ENCODE results near the gene GIT1.
A peak's percentile ranks its signal among the peaks of the same experiment; 100 is the strongest.

The GIT1 gene

GRCh38 chr17:29575511-29576213 lies 13.8 kb downstream of the GIT1 start:
- H3K4me1 ChIP-seq (ENCODE audit: control insufficient read depth, insufficient read depth, low read length), result peaks cover 17% of the 10 kb centered on the region
- DNase-seq (ENCODE audit: low read depth), result no peak

GRCh38 chr17:29574732-29575510 lies 14.5 kb downstream of the GIT1 start:
- Histone ChIP-seq H3K9ac (ENCODE audit: low read length) (no peak overlapping the region), H3K27me3 (replicated peaks; ENCODE audit: control insufficient read depth, insufficient read depth, low read length) (no peaks in the 10 kb centered on the region), H3K4me3 (ENCODE audit: low read length) (no peak overlapping the region), H3K4me1 (ENCODE audit: control insufficient read depth, insufficient read depth, low read length) (peaks cover 20% of the 10 kb centered on the region), H3K9me3 (ENCODE audit: control insufficient read depth, low read length) (no peaks in the 10 kb centered on the region), H3K36me3 (ENCODE audit: control insufficient read depth, insufficient read depth, low read length, severe bottlenecking) (peaks cover 62% of the 10 kb centered on the region)
- DNase-seq (ENCODE audit: low read depth), result no peak

More at GRCh38 chr17:29575511-29576213, 13.8 kb downstream of the GIT1 start:
- Histone ChIP-seq H3K9me3 (ENCODE audit: control insufficient read depth, low read length) (no peaks in the 10 kb centered on the region), H3K9ac (ENCODE audit: low read length) (no peak overlapping the region), H3K4me3 (ENCODE audit: low read length) (no peak overlapping the region), H3K36me3 (ENCODE audit: control insufficient read depth, insufficient read depth, low read length, severe bottlenecking) (peaks cover 61% of the 10 kb centered on the region), H3K27me3 (replicated peaks; ENCODE audit: control insufficient read depth, insufficient read depth, low read length) (no peaks in the 10 kb centered on the region)

GRCh38 chr17:29573871-29574731 lies 15.3 kb downstream of the GIT1 start:
- no peaks in the 10 kb centered on the region for H3K9me3 ChIP-seq (ENCODE audit: control insufficient read depth, low read length)
- no peaks in the 10 kb centered on the region for H3K27me3 ChIP-seq (replicated peaks; ENCODE audit: control insufficient read depth, insufficient read depth, low read length)
- peaks cover 28% of the 10 kb centered on the region for H3K4me1 ChIP-seq (ENCODE audit: control insufficient read depth, insufficient read depth, low read length)
- H3K4me3 ChIP-seq (ENCODE audit: low read length), result no peak overlapping the region
- no peak overlapping the region for H3K9ac ChIP-seq (ENCODE audit: low read length)
- H3K36me3 ChIP-seq (ENCODE audit: control insufficient read depth, insufficient read depth, low read length, severe bottlenecking), result peaks cover 68% of the 10 kb centered on the region
- DNase-seq (ENCODE audit: low read depth), result no peak

GRCh38 chr17:29573558-29573869 lies 15.9 kb downstream of the GIT1 start:
- H3K27me3 ChIP-seq (replicated peaks; ENCODE audit: control insufficient read depth, insufficient read depth, low read length), result no peaks in the 10 kb centered on the region
- peaks cover 31% of the 10 kb centered on the region for H3K4me1 ChIP-seq (ENCODE audit: control insufficient read depth, insufficient read depth, low read length)
- no peak for DNase-seq (ENCODE audit: low read depth)
- H3K4me3 ChIP-seq (ENCODE audit: low read length), result no peak overlapping the region
- H3K9ac ChIP-seq (ENCODE audit: low read length), result no peak overlapping the region
- no peaks in the 10 kb centered on the region for H3K9me3 ChIP-seq (ENCODE audit: control insufficient read depth, low read length)
- H3K36me3 ChIP-seq (ENCODE audit: control insufficient read depth, insufficient read depth, low read length, severe bottlenecking), result peaks cover 68% of the 10 kb centered on the region

GRCh38 chr17:29572691-29573557 lies 16.5 kb downstream of the GIT1 start:
- H3K27me3 ChIP-seq (replicated peaks; ENCODE audit: control insufficient read depth, insufficient read depth, low read length), result no peaks in the 10 kb centered on the region
- peaks cover 68% of the 10 kb centered on the region for H3K36me3 ChIP-seq (ENCODE audit: control insufficient read depth, insufficient read depth, low read length, severe bottlenecking)
- no peaks in the 10 kb centered on the region for H3K9me3 ChIP-seq (ENCODE audit: control insufficient read depth, low read length)
- H3K4me3 ChIP-seq (ENCODE audit: low read length), result no peak overlapping the region
- peak; percentile 63 for DNase-seq (ENCODE audit: low read depth)
- peaks cover 31% of the 10 kb centered on the region for H3K4me1 ChIP-seq (ENCODE audit: control insufficient read depth, insufficient read depth, low read length)
- peak overlapping the region; percentile 42 for H3K9ac ChIP-seq (ENCODE audit: low read length)

GRCh38 chr17:29571883-29572681 lies 17.4 kb downstream of the GIT1 start:
- no peak for DNase-seq (ENCODE audit: low read depth)

GRCh38 chr17:29571486-29571882 lies 18.0 kb downstream of the GIT1 start:
- peaks cover 60% of the 10 kb centered on the region for H3K36me3 ChIP-seq (ENCODE audit: control insufficient read depth, insufficient read depth, low read length, severe bottlenecking)
- H3K27me3 ChIP-seq (replicated peaks; ENCODE audit: control insufficient read depth, insufficient read depth, low read length), result no peaks in the 10 kb centered on the region
- DNase-seq (ENCODE audit: low read depth), result no peak
- H3K4me3 ChIP-seq (ENCODE audit: low read length), result no peak overlapping the region
- no peaks in the 10 kb centered on the region for H3K9me3 ChIP-seq (ENCODE audit: control insufficient read depth, low read length)
- H3K9ac ChIP-seq (ENCODE audit: low read length), result no peak overlapping the region
- H3K4me1 ChIP-seq (ENCODE audit: control insufficient read depth, insufficient read depth, low read length), result peaks cover 31% of the 10 kb centered on the region

More at GRCh38 chr17:29571883-29572681, 17.4 kb downstream of the GIT1 start:
- Histone ChIP-seq H3K9me3 (ENCODE audit: control insufficient read depth, low read length) (no peaks in the 10 kb centered on the region), H3K4me3 (ENCODE audit: low read length) (no peak overlapping the region), H3K4me1 (ENCODE audit: control insufficient read depth, insufficient read depth, low read length) (peaks cover 31% of the 10 kb centered on the region), H3K27me3 (replicated peaks; ENCODE audit: control insufficient read depth, insufficient read depth, low read length) (no peaks in the 10 kb centered on the region), H3K36me3 (ENCODE audit: control insufficient read depth, insufficient read depth, low read length, severe bottlenecking) (peaks cover 66% of the 10 kb centered on the region), H3K9ac (ENCODE audit: low read length) (peak overlapping the region; percentile 42)

- H3K9ac ChIP-seq (ENCODE audit: low read length), result peak overlapping the region; percentile 14
- H3K4me1 ChIP-seq (ENCODE audit: control insufficient read depth, insufficient read depth, low read length), result peaks cover 36% of the 10 kb centered on the region
- H3K27me3 ChIP-seq (replicated peaks; ENCODE audit: control insufficient read depth, insufficient read depth, low read length), result no peaks in the 10 kb centered on the region
- H3K36me3 ChIP-seq (ENCODE audit: control insufficient read depth, insufficient read depth, low read length, severe bottlenecking), result peaks cover 50% of the 10 kb centered on the region
- H3K9me3 ChIP-seq (ENCODE audit: control insufficient read depth, low read length), result no peaks in the 10 kb centered on the region
- H3K4me3 ChIP-seq (ENCODE audit: low read length), result no peak overlapping the region
- no peak for DNase-seq (ENCODE audit: low read depth)
Observed at GRCh38 chr17:29570521-29570920, 18.9 kb downstream of the GIT1 start.

- H3K9me3 ChIP-seq (ENCODE audit: control insufficient read depth, low read length), result no peaks in the 10 kb centered on the region
- H3K4me3 ChIP-seq (ENCODE audit: low read length), result peak overlapping the region; percentile 85
- H3K4me1 ChIP-seq (ENCODE audit: control insufficient read depth, insufficient read depth, low read length), result peaks cover 42% of the 10 kb centered on the region
- no peaks in the 10 kb centered on the region for H3K27me3 ChIP-seq (replicated peaks; ENCODE audit: control insufficient read depth, insufficient read depth, low read length)
- H3K36me3 ChIP-seq (ENCODE audit: control insufficient read depth, insufficient read depth, low read length, severe bottlenecking), result peaks cover 39% of the 10 kb centered on the region
- no peak for DNase-seq (ENCODE audit: low read depth)
- H3K9ac ChIP-seq (ENCODE audit: low read length), result peak overlapping the region; percentile 85
Observed at GRCh38 chr17:29569245-29569950, 20.1 kb downstream of the GIT1 start.

Data from adipocyte (in vitro differentiated cells).